GM11168 (cell line): ENCODE results near the gene TET3.

ENCODE experiments used
- in situ Hi-C: fragments of 300-500 bp; cut with MboI; formaldehyde crosslinking; loops from one replicate; pipeline ENCODE4 v1.12.0; 2022; ENCODE audit warnings: low sequenced_read_pairs; ENCODE audit not compliant: unreplicated experiment

Gene TET3

GRCh38 chr2:73963385-73964120 is 21.2 kb upstream of the TET3 start:
- in situ Hi-C loops, result no loop called here

- in situ Hi-C loops, result no loop called here
Observed at GRCh38 chr2:73964223-73964622, 20.5 kb upstream of the TET3 start.

GRCh38 chr2:73965053-73965452 is 19.7 kb upstream of the TET3 start:
- in situ Hi-C loops, result no loop called here

- in situ Hi-C loops, result no loop called here
Observed at GRCh38 chr2:73968357-73968937, 16.3 kb upstream of the TET3 start.

- in situ Hi-C loops, result no loop called here
Observed at GRCh38 chr2:73969356-73969755, 15.4 kb upstream of the TET3 start.

GRCh38 chr2:73970141-73970803 is 14.4 kb upstream of the TET3 start:
- in situ Hi-C loops, result no loop called here

- in situ Hi-C loops, result no loop called here
Observed at GRCh38 chr2:73970850-73971471, 13.7 kb upstream of the TET3 start.

- in situ Hi-C loops, result no loop called here
Observed at GRCh38 chr2:73971722-73972121, 13.0 kb upstream of the TET3 start.

GRCh38 chr2:73972846-73973245 is 11.9 kb upstream of the TET3 start:
- in situ Hi-C loops, result no loop called here

- in situ Hi-C loops, result no loop called here
Observed at GRCh38 chr2:73975731-73976130, 9.0 kb upstream of the TET3 start.

- in situ Hi-C loops, result no loop called here
Observed at GRCh38 chr2:73976803-73977202, 7.9 kb upstream of the TET3 start.

GRCh38 chr2:73977466-73977865 is 7.2 kb upstream of the TET3 start:
- in situ Hi-C loops, result no loop called here

GRCh38 chr2:73979021-73979420 is 5.7 kb upstream of the TET3 start:
- in situ Hi-C loops, result no loop called here

GRCh38 chr2:73979686-73980085 is 5.0 kb upstream of the TET3 start:
- in situ Hi-C loops, result no loop called here

- in situ Hi-C loops, result no loop called here
Observed at GRCh38 chr2:73980566-73980965, 4.1 kb upstream of the TET3 start.

- in situ Hi-C loops, result no loop called here
Observed at GRCh38 chr2:73981081-73982001, 3.4 kb upstream of the TET3 start.

GRCh38 chr2:73982140-73982617 is 2.5 kb upstream of the TET3 start:
- in situ Hi-C loops, result no loop called here

- in situ Hi-C loops, result no loop called here
Observed at GRCh38 chr2:73983322-73984202, 1.1 kb upstream of the TET3 start.

GRCh38 chr2:73984922-73985307 is 205 bp downstream of the TET3 start:
- in situ Hi-C loops, result no loop called here
